Measurements from ENCODE around the gene NPIPA3.
"Not testable (repeated sequence)": the region's sequence is repeated elsewhere in the genome, so short reads cannot be mapped to it uniquely, and the experiment has no call there.

The NPIPA3 gene

GRCh38 chr16:14742273-14743128 is 39.3 kb downstream of the NPIPA3 start, which contains the start of gene NPIPA2:
NPIPA2 (plus strand) TSS chr16:14742533; CDS start chr16:14748066, 5,533 bp downstream.
- not testable (repeated sequence) for DNase-seq

DNA sequence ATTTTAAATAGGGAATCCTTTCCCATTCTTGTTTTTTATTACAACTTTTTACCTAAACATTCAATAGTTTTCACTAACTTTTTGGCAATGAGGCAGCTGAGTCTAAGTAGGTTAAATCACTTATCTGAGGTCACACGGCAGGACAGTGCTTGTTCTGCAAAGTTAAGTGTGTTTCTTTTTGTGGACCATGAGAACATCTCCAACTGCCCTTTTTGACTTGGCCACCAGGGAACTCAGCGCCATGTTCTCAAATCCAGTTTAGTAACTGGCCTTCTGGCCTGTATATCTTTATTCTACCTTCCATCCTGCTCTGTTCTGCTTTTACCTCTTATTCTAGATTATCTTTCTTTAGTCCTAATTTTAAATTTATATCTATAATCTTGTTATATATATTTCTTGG is 70.4 kb downstream of the NPIPA3 start:
- not testable (repeated sequence) for DNase-seq

DNA sequence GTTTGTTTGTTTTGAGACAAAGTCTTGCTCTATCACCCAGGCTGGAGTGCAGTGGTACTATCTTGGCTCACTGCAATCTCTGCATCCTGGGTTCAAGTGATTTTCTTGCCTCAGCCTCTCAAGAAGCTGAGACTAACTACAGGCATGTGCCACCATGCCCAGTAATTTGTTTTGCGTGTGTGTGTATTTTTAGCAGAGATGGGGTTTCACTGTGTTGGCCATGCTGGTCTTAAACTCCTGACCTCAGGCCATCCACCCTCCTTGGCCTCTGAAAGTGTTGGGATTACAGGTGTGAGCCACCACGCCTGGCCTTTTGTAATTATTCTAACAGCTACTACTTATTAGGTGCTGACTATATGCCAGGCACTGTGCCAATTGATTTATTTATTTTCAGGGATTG is 72.4 kb downstream of the NPIPA3 start:
- DNase-seq = not testable (repeated sequence)
